HG03097 (cell line): ENCODE measurements around the gene VPS26C.
A peak's percentile ranks its signal among the peaks of the same experiment; 100 is the strongest.

Experiments used
- ATAC-seq: cut with Tn5 transposase; IDR thresholded peaks from one replicate; pipeline ENCODE4 v1.9.1; 2021; ENCODE audit not compliant: unreplicated experiment, low FRiP score

VPS26C gene

GRCh38 chr21:37207441-37208009 lies 59.6 kb downstream of the VPS26C start:
- ATAC-seq: peak; percentile 54

GRCh38 chr21:37206496-37206895 lies 60.6 kb downstream of the VPS26C start:
- ATAC-seq: no peak

DNA sequence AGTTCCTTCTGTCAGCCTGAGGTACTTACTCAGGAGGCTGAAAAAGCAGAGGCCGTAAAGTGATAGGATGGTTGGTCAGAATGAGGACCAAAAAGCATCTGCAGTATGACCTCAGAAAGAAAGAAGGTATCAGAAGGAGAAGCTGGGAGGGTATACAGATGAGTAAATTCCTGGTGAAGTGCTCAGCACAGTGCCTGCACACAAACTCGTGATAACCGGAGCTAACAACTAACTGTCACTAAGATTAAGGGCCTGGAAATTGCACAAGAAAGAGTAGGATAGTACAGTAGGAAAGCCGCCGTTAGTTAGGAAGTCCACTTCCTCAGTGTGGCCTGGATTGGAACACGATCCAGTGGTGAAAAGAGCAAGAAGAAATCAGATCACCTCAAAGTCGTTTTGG lies 62.6 kb downstream of the VPS26C start:
- ATAC-seq: no peak

GRCh38 chr21:37202221-37203110 lies 64.7 kb downstream of the VPS26C start:
- ATAC-seq: no peak

DNA sequence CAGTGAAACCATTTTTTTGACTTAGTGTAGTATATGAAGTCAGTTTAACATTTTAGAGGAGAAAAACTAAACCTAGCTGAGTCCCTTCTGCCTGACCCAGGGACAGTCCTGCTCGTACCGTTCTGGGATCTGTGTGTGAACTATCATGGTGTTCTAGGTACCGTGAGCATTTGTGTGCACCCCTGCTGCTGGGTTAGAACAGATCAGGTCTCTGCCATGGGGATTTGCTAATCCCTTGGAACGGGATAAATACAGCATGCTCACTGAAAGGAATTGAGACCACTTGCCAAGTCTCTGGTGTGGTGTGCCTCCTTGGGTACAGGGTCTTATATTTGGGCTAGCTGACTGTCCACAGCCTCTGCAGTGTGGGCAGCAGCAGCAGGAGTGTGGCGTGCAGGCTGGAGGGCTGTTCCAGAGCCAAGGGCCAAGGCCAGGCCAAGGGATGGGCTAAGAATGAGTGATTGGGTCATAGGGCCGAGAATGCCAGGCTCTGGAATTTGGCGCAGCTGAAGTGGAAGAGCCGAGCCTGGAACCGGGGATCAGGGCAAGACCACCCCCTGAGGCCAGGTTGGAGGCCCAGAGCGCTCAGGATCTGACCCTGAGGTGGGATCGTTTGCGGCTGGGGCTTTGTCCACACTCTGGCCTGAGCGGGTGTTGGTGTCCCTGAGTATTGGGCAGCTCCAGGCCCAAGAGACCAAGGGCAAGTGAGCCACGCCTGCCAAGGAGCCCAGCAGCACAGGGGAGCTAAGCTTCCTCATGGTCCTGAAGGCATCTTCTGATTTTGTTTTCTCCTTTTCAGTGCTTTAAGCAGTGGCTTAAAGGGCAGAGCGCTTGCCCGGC lies 66.3 kb downstream of the VPS26C start:
- ATAC-seq: no peak

GRCh38 chr21:37199057-37199924 lies 67.8 kb downstream of the VPS26C start:
- ATAC-seq: no peak

GRCh38 chr21:37197746-37198145 lies 69.4 kb downstream of the VPS26C start:
- ATAC-seq: no peak

DNA sequence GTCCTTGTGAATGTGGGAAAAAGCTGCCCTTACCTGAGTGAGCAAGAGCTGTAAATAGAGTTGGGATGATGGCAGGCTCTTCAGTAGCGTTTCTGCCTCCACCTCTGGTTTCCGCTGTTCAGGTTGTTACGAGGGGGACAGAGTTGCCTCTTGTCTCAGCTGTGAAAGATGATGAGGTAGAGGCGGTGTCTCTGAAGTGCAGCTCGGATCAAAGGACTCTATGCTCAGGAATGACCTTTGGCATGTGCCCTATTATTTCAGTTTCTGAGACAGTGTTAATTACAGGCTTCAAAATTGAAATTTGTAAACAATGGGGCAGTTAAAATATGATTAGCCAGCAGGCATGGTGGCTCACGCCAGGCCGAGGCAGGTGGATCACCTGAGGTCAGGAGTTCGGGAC lies 70.3 kb downstream of the VPS26C start:
- no peak for ATAC-seq

DNA sequence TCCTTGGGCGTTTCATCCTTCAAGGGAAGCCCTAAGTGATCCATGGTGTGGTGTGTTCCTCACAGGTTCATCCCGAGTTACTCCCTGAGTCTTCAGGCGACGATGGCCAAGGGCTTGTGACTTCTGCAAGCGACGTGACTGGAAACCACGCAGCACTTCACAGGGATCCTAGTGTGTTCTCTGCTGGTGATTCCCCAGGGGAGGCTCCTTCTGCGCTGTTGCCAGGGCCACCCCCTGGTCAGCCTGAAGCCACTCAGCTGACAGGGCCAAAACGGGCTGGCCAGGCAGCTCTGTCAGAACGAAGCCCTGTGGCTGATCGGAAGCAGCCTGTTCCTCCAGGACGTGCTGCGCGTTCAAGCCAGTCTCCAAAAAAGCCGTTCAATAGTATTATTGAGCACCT lies 71.5 kb downstream of the VPS26C start:
- no peak for ATAC-seq

GRCh38 chr21:37195059-37195458 lies 72.1 kb downstream of the VPS26C start:
- no peak for ATAC-seq

DNA sequence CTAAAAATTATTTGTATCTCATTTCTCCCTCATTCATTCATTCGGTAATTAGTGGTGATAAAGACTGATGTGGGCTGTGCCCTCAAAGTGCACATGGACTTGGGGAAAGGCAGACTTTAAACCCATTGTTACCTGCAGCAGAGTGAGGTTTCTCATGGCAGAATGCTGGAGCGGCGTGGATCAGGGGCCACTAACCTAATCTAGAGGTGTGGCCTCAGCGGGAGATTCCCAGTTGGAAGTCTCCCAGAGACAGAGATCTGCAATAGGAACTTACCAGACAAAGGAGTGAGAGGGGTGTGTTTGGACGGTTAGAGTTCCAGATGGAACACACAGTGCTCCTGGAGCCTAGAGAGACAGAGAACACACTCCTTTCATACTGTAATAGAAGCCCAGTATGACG lies 73.5 kb downstream of the VPS26C start:
- no peak for ATAC-seq

DNA sequence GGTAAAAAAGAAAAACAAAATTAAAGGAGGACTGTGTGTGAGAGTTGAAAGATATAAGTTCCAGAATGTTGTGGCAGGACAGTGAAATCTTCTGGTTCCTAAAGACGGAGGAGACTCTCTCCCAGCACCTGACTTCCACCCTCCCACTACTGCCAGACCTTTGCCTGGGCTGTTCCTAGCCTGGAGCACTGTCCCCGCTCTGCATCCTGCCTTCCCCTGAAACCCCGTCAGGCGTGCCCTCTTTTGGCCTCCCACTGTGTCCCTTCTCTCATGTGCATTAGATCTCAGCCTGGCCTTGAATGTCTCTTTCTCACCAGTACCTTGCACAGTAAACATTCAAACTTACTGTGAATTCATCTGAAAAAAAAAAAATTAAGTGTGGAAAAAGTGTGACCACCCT lies 74.1 kb downstream of the VPS26C start:
- no peak for ATAC-seq

DNA sequence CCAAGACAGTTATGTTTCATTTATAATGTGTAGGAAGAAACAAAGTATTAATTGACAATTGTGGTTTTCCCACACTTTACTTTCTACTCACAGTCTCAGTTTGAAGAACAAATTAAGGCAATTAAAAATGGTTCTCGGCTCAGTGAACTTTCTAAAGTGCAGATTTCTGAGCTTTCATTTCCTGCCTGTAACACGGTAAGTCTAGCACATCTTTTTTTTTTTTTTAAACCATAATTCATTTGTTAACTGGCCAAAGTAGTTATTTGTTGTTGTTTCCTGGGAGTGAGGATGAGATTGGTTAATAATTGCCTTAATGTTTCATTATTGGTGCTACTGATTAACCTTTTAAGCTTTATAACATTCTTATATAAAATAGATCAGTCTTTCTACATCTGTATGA lies 75.1 kb downstream of the VPS26C start:
- no peak for ATAC-seq

DNA sequence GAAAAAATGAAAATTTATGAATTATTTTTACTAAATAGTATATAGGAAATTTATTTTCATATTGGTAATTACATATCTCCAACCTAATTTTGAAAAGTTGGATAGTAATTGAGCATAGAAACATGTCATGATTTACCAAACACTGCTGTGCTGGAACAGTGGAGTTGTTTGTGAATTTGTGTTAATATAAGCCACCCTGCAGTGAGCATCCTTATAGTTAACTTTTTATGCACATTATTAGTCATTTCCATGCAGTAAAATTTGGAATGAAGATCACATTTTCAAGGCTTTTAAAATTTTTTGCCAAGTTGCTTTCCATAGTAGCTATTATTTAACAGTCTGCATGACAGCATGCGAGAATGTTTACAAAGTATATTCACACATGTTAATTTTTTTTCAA lies 78.3 kb downstream of the VPS26C start:
- ATAC-seq: no peak

DNA sequence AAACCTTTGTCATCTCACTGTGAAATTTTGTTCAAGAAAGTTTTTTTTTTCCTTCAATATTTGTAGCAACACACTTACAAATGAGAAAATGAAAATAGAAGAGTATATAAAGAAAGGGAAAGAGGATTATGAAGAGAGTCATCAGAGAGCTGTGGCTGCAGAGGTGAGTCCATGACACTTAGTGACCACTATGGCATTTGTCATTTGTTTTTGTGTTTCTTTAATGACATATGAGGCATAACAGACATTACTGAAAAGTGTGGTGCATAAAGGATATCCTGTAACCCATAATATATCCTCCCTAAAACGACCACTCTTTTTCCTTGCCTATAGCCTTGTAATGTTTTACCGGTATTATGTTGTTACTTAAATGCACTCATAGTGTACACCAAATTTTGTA lies 80.2 kb downstream of the VPS26C start:
- ATAC-seq: no peak

- no peak for ATAC-seq
Measured at GRCh38 chr21:37184784-37185593, 82.1 kb downstream of the VPS26C start.

DNA sequence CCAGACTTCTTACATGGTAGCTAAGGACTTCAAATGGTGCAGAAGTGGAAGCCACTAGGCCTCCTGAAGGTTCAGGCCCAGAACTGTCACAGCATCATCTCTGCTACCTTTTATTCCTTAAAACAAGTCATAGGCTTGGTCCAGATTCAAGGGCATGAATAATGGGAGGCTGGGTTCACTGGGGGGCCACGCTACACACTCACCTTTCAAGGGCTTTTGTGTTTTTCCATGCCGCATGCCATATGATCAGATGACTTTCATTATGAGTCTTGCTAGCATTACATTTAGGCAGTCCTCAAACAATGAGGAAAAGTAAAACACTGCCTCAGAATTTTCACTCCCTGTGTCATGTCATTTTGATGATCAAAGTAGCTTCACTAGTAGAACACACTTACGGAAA lies 83.4 kb downstream of the VPS26C start:
- ATAC-seq: no peak

DNA sequence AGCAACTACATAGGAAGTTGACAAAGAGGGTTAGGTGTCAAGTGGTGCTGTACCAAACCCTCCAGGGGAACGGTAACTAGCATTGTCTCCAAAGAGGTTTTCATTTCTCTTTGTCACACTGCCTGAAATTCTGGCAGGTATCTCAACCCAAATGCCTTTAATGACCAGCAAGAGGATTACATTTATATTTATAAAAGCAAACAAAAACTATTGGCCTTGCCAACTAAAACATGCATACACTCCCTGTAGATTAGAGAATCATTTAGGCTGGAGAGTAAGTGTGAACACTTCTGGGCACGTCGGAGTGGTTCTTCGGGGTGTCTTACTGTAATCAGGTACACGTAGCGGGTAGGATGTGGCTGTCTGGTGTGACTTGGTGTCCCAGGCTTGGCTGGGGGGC lies 84.9 kb downstream of the VPS26C start:
- no peak for ATAC-seq

GRCh38 chr21:37181059-37181458 lies 86.1 kb downstream of the VPS26C start:
- no peak for ATAC-seq

DNA sequence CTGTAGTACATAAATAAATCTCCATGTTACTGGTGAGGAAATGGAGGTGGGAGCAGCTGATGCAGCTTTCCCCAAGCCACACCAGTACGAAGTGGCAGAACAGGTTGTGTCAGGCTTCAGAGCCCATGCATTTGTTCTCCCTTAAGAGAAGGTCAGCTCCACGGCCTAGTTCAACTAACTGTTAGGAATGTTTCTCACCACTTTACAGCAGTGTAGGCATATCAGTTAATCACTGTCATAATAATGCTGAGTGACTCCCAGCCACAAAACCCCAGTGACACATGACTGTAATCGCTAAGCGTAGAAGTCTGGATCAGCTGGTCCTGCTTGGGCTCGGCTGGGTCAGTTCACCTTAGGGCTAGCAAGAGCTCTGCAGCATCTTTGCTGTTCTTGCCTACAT lies 90.4 kb downstream of the VPS26C start:
- ATAC-seq: no peak
